ENCODE measurements around the gene ATG5. TPM values are rescaled to one million over a fixed set of nuclear protein-coding genes. Genes with fewer than 3 reads are reported as not detected.

The ATG5 gene
- total and polyA plus RNA-seq, 2 donors (not counting 1 experiment from before 2014, with no cell fraction given), result 13.6 to 26.3 TPM

DNA sequence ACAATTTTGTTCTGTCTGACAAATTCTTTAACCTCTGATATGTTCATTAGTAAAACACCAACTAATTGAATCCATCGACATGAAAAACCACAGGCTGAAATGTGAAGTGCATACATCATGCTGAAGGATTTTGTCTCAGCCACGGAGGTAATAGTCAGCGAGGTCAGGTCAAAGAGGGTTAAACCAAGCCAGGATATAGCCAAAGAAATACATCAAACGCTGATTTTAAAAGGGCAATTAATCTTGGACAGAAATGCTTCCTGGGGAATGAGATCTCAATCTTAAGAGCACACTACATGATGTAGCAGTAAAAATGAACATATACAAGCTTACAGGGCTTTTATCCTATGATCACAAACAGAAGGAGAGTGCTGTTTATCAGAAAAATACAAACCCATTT, 132.7 kb downstream of the ATG5 start:
- WGBS (ENCODE audit: insufficient coverage), result 100% methylated on average over 2 of the region's 4 CpGs
- H3K4me1 ChIP-seq (ENCODE audit: control insufficient read depth in 2 of 2, insufficient read depth in 2 of 2, low read length in 2 of 2), result peaks cover 25 to 28% of the 10 kb centered on the region in 2 donors

More for the DNA sequence above, 132.7 kb downstream of the ATG5 start:
- ChIA-PET CTCF (interaction anchor here (2.1 kb wide), 1 partner anchor 31 kb away, joined by 6 read pairs; no protein-coding TSS in a partner anchor), POLR2A (no interaction called here)
- Histone ChIP-seq H4K20me1 (ENCODE audit: control insufficient read depth, insufficient read depth, low read length, poor library complexity, severe bottlenecking) (no peaks in the 10 kb centered on the region), H3K27me3 (replicated peaks in 1 of 4; ENCODE audit: control extremely low read depth in 1 of 4, control insufficient read depth in 3 of 4, insufficient read depth in 4 of 4, low read length in 3 of 4) (no peaks in the 10 kb centered on the region), H3K4me3 (ENCODE audit: control extremely low read depth in 1 of 5, extremely low read depth in 1 of 5, insufficient read depth in 1 of 5, low read depth in 2 of 5, low read length in 4 of 5) (no peak overlapping the region), H3K36me3 (replicated peaks in 1 of 2; ENCODE audit: control extremely low read depth in 1 of 2, control insufficient read depth in 1 of 2, extremely low read depth in 1 of 2, insufficient read depth in 2 of 2, low read length in 1 of 2) (peaks cover 0 to 5% of the 10 kb centered on the region in 2 experiments), H3K9me3 (ENCODE audit: control extremely low read depth in 1 of 3, control insufficient read depth in 2 of 3, insufficient read depth in 1 of 3, low read length in 2 of 3) (no peaks in the 10 kb centered on the region), H2AFZ (ENCODE audit: insufficient read depth, low read depth, low read length, poor library complexity, severe bottlenecking) (no peak overlapping the region), H3K9ac (ENCODE audit: low read length) (no peak overlapping the region), H3K4me2 (replicated peaks; ENCODE audit: low read depth, low read length, poor library complexity, severe bottlenecking) (no peak overlapping the region), H3K27ac (ENCODE audit: low read length in 2 of 2) (no peak overlapping the region), H3K79me2 (ENCODE audit: control insufficient read depth, insufficient read depth, low read length) (no peaks in the 10 kb centered on the region)
- Mint-ChIP-seq H3K9me3 (ENCODE audit: insufficient read depth) (no peaks in the 10 kb centered on the region), H3K4me3 (no peak overlapping the region), H3K27me3 (no peaks in the 10 kb centered on the region), H3K27ac (no peak overlapping the region), H3K4me1 (peaks cover 28% of the 10 kb centered on the region)
- TF ChIP-seq EZH2 (IDR thresholded peaks at IDR 0.05; ENCODE audit: borderline replicate concordance, insufficient read depth, low read depth, low read length, poor library complexity, severe bottlenecking), result no peak
- TF ChIP-seq CTCF (IDR thresholded peaks at IDR 0.05), result no peak
- intact Hi-C loops (cut with micrococcal nuclease), result no loop called here
- no peak for ATAC-seq (ENCODE audit: low read depth)
- DNase-seq, result no peak

Measured in B cell (primary cell).